Activated B cell treated with CpG ODN at 0.5 μM for 24 hours (primary cell): ENCODE data around the gene LOXHD1. TPM values are rescaled to one million over a fixed set of nuclear protein-coding genes. Genes with fewer than 3 reads are reported as not detected.

Experiments
- ATAC-seq: fragments of 200-7000 bp; cut with Tn5 transposase; one replicate; pipeline ENCODE4 v1.10.0; 2021; ENCODE audit warnings: low read depth, mild to moderate bottlenecking, moderate library complexity
- CTCF ChIA-PET: fragments of 350-600 bp; sonication (Branson Sonifier 250); formaldehyde crosslinking; loops from one replicate; lab custom pipeline; 2021; ENCODE audit warnings: antibody characterized with exemption; lab: Charles Lee
- POLR2A ChIA-PET: fragments of 350-600 bp; sonication (Branson Sonifier 250); formaldehyde crosslinking; loops from one replicate; lab custom pipeline; 2021; ENCODE audit warnings: antibody characterized with exemption; lab: Charles Lee
- DNase-seq: peaks from one replicate; pipeline ENCODE4 v3.0.0; 2022
- H3K27ac Mint-ChIP-seq: one replicate; pipeline ENCODE4 v1.8.0; 2020; ENCODE audit warnings: mixed read lengths
- H3K27me3 Mint-ChIP-seq: one replicate; pipeline ENCODE4 v1.8.0; 2021; ENCODE audit warnings: mixed read lengths
- H3K36me3 Mint-ChIP-seq: one replicate; pipeline ENCODE4 v1.8.0; 2021; ENCODE audit warnings: low read depth, mixed read lengths
- H3K4me1 Mint-ChIP-seq: one replicate; pipeline ENCODE4 v1.8.0; 2021; ENCODE audit warnings: mixed read lengths
- H3K4me3 Mint-ChIP-seq: one replicate; pipeline ENCODE4 v1.8.0; 2020; ENCODE audit warnings: mild to moderate bottlenecking, mixed read lengths
- H3K9me3 Mint-ChIP-seq: one replicate; pipeline ENCODE4 v1.8.0; 2020; ENCODE audit warnings: mixed read lengths
- CTCF ChIP-seq: fragments of 200-600 bp; IDR thresholded peaks from one replicate; pipeline ENCODE4 v1.8.0; 2022; ENCODE audit warnings: antibody characterized with exemption, mild to moderate bottlenecking
- intact Hi-C: fragments of 100-400 bp; cut with micrococcal nuclease; formaldehyde crosslinking; loops from one replicate; pipeline ENCODE4 v1.15.1; 2024
- total RNA-seq: library from RNA; stranded (reverse); gene quantifications from 2 replicates; pipeline ENCODE4 v1.2.3, GENCODE V29; 2022

LOXHD1 gene
- total RNA-seq, 1 donor from 2014 or later, result not detected

DNA sequence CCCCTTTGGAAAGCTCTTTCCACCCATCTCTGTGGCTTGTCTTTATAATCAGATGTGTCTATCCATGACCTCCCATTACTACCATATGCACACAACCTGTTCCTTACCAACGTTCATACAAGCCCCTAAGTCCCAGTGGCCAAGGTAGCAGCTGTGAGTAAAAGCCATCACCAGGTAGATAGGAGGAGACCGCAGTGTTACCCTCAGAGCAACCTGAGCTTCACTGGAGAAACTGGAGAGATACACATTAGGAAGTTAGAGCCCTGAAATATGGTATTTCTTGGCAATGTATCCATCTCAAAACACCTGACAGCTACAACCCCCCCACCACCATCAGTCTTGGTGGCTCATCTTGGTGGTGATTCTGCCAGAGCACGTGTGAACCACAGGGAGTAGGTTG, 26.0 kb downstream of the LOXHD1 start:
- ATAC-seq (no peak), DNase-seq (no peak)
- no peak for TF ChIP-seq CTCF
- Mint-ChIP-seq H3K9me3 (no peaks in the 10 kb centered on the region), H3K4me1 (no peaks in the 10 kb centered on the region), H3K27ac (no peak overlapping the region), H3K36me3 (no peaks in the 10 kb centered on the region), H3K27me3 (peaks cover 7% of the 10 kb centered on the region), H3K4me3 (no peak overlapping the region)
- intact Hi-C loops, result no loop called here
- CTCF ChIA-PET, result no interaction called here
- POLR2A ChIA-PET, result no interaction called here

DNA sequence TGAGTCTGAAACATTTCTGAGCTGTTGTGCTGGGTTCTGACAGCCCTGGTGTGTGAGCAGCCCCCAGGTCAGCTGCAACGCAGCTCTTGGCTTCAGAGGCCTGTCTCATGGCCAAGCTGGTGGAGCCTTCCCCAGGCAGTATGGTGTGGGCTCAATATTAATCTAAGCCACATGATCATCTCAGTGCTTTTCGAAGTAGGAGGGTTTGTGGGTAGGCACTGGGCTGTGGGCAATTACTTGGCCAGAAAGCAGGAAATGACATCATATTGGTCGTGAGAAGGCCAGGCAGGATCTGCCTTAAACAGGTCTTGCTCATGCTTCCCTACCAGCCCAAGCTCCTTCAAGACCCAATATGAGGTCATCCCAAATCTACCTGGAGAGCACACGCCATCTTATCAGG, 26.9 kb downstream of the LOXHD1 start:
- H3K9me3 Mint-ChIP-seq, result no peaks in the 10 kb centered on the region
- DNase-seq, result no peak
- peaks cover 10% of the 10 kb centered on the region for H3K27me3 Mint-ChIP-seq
- no peak overlapping the region for H3K4me3 Mint-ChIP-seq
- POLR2A ChIA-PET, result no interaction called here
- TF ChIP-seq CTCF, result no peak
- intact Hi-C loops, result no loop called here
- H3K27ac Mint-ChIP-seq, result no peak overlapping the region
- H3K4me1 Mint-ChIP-seq, result no peaks in the 10 kb centered on the region
- CTCF ChIA-PET, result no interaction called here
- no peak for ATAC-seq
- no peaks in the 10 kb centered on the region for H3K36me3 Mint-ChIP-seq

DNA sequence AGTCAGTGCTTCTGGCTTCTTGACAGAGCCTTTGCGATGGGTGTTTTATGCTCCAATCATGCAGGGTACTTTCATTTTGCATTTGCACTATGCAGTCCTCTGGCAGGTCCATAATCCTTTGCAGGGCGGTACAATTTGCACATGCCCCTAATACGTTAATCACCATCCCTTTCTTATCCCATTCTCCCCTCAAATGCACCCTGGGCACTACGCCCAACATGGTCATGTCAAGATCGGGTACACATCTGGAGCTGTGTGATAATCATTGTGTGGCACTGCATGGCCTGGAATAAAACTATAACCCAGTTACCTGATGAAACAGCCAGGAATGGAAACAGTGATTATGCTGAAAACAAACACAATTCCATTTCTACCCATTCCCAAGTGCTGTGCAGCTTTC, 27.7 kb downstream of the LOXHD1 start:
- no peak overlapping the region for H3K4me3 Mint-ChIP-seq
- no peak overlapping the region for H3K27ac Mint-ChIP-seq
- H3K9me3 Mint-ChIP-seq, result no peaks in the 10 kb centered on the region
- no peak for DNase-seq
- CTCF ChIA-PET, result no interaction called here
- H3K36me3 Mint-ChIP-seq, result no peaks in the 10 kb centered on the region
- TF ChIP-seq CTCF, result no peak
- peaks cover 10% of the 10 kb centered on the region for H3K27me3 Mint-ChIP-seq
- H3K4me1 Mint-ChIP-seq, result no peaks in the 10 kb centered on the region
- POLR2A ChIA-PET, result no interaction called here
- no peak for ATAC-seq
- intact Hi-C loops, result no loop called here

DNA sequence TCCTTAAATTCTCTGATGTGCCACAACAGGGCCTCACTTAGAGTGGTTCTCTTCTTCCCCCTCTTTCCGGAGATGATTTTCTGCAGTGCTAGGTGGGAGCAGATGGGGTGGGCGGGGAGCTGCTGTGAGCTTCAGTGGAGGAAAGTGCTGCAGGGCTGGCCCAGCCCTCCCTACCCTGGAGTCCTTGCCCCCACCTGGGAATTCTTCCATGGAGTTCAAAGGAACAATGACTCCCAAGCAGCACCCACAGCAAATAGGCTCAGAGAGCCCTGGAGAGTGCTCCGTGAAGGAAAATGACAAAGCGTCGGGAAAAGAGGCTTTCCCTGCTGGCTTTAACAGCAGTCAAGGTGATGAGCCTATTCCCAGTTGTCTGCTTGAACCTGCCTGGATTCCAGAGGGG, 28.8 kb downstream of the LOXHD1 start:
- H3K27ac Mint-ChIP-seq, result no peak overlapping the region
- H3K36me3 Mint-ChIP-seq, result no peaks in the 10 kb centered on the region
- no peaks in the 10 kb centered on the region for H3K9me3 Mint-ChIP-seq
- H3K4me1 Mint-ChIP-seq, result no peaks in the 10 kb centered on the region
- intact Hi-C loops, result no loop called here
- ChIA-PET CTCF (no interaction called here), POLR2A (no interaction called here)
- peaks cover 10% of the 10 kb centered on the region for H3K27me3 Mint-ChIP-seq
- no peak overlapping the region for H3K4me3 Mint-ChIP-seq
- DNase-seq (no peak), ATAC-seq (no peak)
- no peak for TF ChIP-seq CTCF

DNA sequence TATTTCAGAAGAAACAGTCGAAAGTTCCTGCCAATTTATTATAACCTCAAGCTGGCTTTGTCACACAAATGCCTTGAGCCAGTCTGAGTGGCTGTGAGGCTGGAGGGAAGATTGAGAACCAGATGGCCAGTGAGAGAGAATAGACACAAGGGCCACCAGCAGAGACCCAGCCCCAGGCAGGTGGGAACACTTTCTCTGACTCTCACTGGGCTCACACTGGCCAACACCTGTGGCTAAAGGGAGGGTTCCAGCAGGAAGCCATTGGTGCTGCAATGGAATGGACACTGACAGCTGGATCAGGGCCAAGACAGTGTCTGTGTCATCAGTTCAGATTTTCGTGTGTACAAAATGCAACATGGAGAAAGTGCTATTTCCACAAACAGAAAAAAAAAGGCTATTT, 29.9 kb downstream of the LOXHD1 start:
- H3K4me3 Mint-ChIP-seq, result no peak overlapping the region
- CTCF ChIA-PET, result no interaction called here
- DNase-seq, result no peak
- POLR2A ChIA-PET, result no interaction called here
- H3K27me3 Mint-ChIP-seq, result peaks cover 10% of the 10 kb centered on the region
- H3K36me3 Mint-ChIP-seq, result no peaks in the 10 kb centered on the region
- ATAC-seq, result no peak
- no peaks in the 10 kb centered on the region for H3K9me3 Mint-ChIP-seq
- no peak overlapping the region for H3K27ac Mint-ChIP-seq
- no peak for TF ChIP-seq CTCF
- H3K4me1 Mint-ChIP-seq, result peaks cover 2% of the 10 kb centered on the region
- intact Hi-C loops, result no loop called here
